HUES48 (cell line): ENCODE results near the gene EXOC4.

ENCODE experiments used
- H3K27ac ChIP-seq: one replicate; pipeline ENCODE4 v1.7.0; 2013; ENCODE audit warnings: low read depth, low read length, inconsistent platforms
- H3K27me3 ChIP-seq: 2 replicates; pipeline ENCODE4 v1.6.1; 2013; ENCODE audit warnings: mild to moderate bottlenecking, low read length; ENCODE audit not compliant: control insufficient read depth, insufficient read depth
- H3K36me3 ChIP-seq: 2 replicates; pipeline ENCODE4 v1.6.1; 2013; ENCODE audit warnings: low read length; ENCODE audit not compliant: control insufficient read depth, insufficient read depth
- H3K4me1 ChIP-seq: 2 replicates; pipeline ENCODE4 v1.6.1; 2013; ENCODE audit warnings: mild to moderate bottlenecking, low read length; ENCODE audit not compliant: control insufficient read depth, insufficient read depth
- H3K4me3 ChIP-seq: 2 replicates; pipeline ENCODE4 v1.5.1; 2013; ENCODE audit warnings: mild to moderate bottlenecking, low read depth, low read length
- H3K9ac ChIP-seq: 2 replicates; pipeline ENCODE4 v1.6.1; 2013; ENCODE audit warnings: mild to moderate bottlenecking, low read depth, low read length, moderate library complexity
- H3K9me3 ChIP-seq: 2 replicates; pipeline ENCODE4 v1.6.1; 2013; ENCODE audit warnings: low read length; ENCODE audit not compliant: control insufficient read depth, insufficient read depth

Gene EXOC4

DNA sequence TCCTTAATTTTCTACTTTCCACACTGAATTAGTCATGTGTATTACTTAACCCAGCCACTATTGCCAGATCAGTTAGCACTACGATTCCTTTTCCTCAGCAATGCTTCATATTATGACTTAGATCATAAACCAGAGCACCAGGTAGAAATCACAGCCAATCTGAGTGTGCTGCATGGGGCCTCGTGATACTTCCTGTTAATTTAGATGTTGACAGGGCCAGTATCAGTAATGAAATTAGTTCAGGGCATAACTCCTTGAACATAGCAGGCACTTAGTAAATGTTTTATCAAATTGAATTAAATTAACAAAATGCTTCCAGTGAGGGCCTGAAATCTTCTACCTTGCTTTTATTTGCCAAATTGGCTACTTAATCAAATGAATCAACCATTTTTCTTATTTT is 705.0 kb downstream of the EXOC4 start:
- no peak overlapping the region for H3K4me3 ChIP-seq
- H3K27ac ChIP-seq, result no peak overlapping the region
- no peaks in the 10 kb centered on the region for H3K36me3 ChIP-seq
- H3K4me1 ChIP-seq, result no peaks in the 10 kb centered on the region
- H3K9me3 ChIP-seq, result peaks cover 18% of the 10 kb centered on the region
- no peak overlapping the region for H3K9ac ChIP-seq
- no peaks in the 10 kb centered on the region for H3K27me3 ChIP-seq

DNA sequence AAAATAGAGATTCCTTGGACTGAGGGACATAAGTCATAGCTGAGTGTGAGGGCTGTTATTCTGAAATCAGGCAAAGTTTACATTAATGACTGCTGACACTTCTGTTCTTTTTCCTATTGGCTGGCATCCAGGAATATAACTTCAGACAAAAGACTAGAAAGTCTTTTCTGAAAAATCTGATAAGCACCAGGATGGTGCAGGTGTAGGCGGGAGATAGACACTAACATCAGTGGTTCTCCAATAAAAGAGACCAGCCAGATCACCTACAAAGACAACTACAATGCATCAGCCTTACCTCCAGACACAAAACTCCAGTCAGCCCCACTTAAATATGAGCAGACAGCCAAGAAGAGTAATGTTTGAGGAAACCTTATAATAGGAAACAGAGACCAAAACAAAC is 705.9 kb downstream of the EXOC4 start:
- Histone ChIP-seq H3K9me3 (peaks cover 18% of the 10 kb centered on the region), H3K9ac (no peak overlapping the region), H3K4me3 (no peak overlapping the region), H3K36me3 (no peaks in the 10 kb centered on the region), H3K4me1 (no peaks in the 10 kb centered on the region), H3K27ac (no peak overlapping the region), H3K27me3 (no peaks in the 10 kb centered on the region)

GRCh38 chr7:133959505-133959904 is 706.6 kb downstream of the EXOC4 start:
- Histone ChIP-seq H3K27ac (no peak overlapping the region), H3K27me3 (no peaks in the 10 kb centered on the region), H3K4me1 (no peaks in the 10 kb centered on the region), H3K9ac (no peak overlapping the region), H3K36me3 (no peaks in the 10 kb centered on the region), H3K4me3 (no peak overlapping the region), H3K9me3 (peaks cover 12% of the 10 kb centered on the region; the same call in 1 of the 2 replicates)

- Histone ChIP-seq H3K27ac (no peak overlapping the region), H3K9ac (no peak overlapping the region), H3K36me3 (no peaks in the 10 kb centered on the region), H3K27me3 (no peaks in the 10 kb centered on the region), H3K4me3 (no peak overlapping the region), H3K9me3 (no peaks in the 10 kb centered on the region), H3K4me1 (no peaks in the 10 kb centered on the region)
Measured at GRCh38 chr7:133961724-133962123, 708.8 kb downstream of the EXOC4 start.

- no peaks in the 10 kb centered on the region for H3K4me1 ChIP-seq
- H3K36me3 ChIP-seq, result no peaks in the 10 kb centered on the region
- H3K9ac ChIP-seq, result no peak overlapping the region
Measured at GRCh38 chr7:133962646-133963045, 709.8 kb downstream of the EXOC4 start.

GRCh38 chr7:133963629-133964028 is 710.8 kb downstream of the EXOC4 start:
- Histone ChIP-seq H3K4me3 (no peak overlapping the region), H3K9me3 (no peaks in the 10 kb centered on the region), H3K27ac (no peak overlapping the region), H3K9ac (no peak overlapping the region), H3K4me1 (no peaks in the 10 kb centered on the region), H3K36me3 (no peaks in the 10 kb centered on the region), H3K27me3 (no peaks in the 10 kb centered on the region)

More at GRCh38 chr7:133962646-133963045, 709.8 kb downstream of the EXOC4 start:
- Histone ChIP-seq H3K4me3 (no peak overlapping the region), H3K9me3 (no peaks in the 10 kb centered on the region), H3K27me3 (no peaks in the 10 kb centered on the region), H3K27ac (no peak overlapping the region)

DNA sequence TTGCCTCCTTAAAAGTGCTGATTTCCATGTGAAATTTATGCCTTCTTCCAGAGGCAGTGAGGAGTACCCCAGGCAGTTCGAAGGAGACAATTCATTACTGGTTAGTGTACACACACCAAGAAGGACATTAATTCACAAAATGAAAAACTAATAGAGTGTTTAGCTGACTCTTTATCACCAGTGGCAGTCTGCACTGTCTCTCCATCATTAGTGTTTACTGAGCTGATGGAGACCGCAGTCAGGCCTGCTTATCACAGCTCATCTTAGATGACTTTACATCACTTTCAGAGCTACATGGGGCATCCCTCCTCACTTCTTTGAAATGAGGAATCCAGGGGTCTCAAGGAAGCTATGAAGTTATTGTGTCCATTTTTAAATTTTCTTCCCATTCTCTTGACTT is 718.7 kb downstream of the EXOC4 start:
- Histone ChIP-seq H3K27ac (no peak overlapping the region), H3K9ac (no peak overlapping the region), H3K36me3 (no peaks in the 10 kb centered on the region), H3K4me1 (no peaks in the 10 kb centered on the region), H3K27me3 (no peaks in the 10 kb centered on the region), H3K9me3 (peaks cover 3% of the 10 kb centered on the region; the same call in 1 of the 2 replicates), H3K4me3 (no peak overlapping the region)

DNA sequence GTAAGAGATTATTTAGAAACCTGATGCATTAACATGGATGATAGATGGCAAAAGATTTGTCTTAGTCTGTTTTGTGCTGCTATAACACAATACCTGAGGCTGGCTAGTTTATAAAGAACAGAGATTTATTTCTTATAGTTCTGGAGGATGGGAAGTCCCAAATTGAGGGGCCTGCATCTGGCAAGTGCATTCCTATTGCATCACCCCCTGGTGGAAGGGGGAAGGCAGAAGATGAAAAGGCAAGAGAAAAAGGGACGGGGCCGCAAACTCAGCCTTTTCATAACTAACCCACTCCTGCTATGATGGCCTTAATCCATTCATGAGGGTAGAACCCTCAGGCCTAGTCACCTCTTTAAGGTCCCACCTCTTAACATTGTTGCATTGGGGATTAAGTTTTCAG is 720.8 kb downstream of the EXOC4 start:
- Histone ChIP-seq H3K27me3 (no peaks in the 10 kb centered on the region), H3K4me3 (no peak overlapping the region), H3K9me3 (peaks cover 3% of the 10 kb centered on the region; the same call in 1 of the 2 replicates), H3K9ac (no peak overlapping the region), H3K36me3 (no peaks in the 10 kb centered on the region), H3K27ac (no peak overlapping the region), H3K4me1 (peaks cover 13% of the 10 kb centered on the region)

DNA sequence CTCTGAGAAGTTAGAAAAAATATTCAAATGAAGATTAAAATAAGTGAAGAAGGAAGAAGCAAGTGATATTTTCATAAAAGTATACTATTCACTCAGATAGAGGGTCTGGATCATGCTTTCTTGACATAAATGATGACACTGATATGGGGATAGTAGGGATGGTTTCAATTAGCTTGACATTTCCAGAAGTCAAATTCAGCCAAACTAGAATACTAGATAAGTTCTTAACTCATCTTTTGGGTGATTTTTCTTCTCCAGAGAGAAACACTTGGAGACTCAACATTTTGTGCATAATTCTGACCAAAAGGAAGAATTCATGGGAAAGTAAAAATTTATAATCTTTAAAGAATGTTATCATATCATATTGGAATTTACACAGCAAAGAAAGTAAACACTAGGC is 722.3 kb downstream of the EXOC4 start:
- peaks cover 14% of the 10 kb centered on the region for H3K4me1 ChIP-seq
- H3K9ac ChIP-seq, result no peak overlapping the region
- H3K36me3 ChIP-seq, result no peaks in the 10 kb centered on the region
- H3K9me3 ChIP-seq, result no peaks in the 10 kb centered on the region
- no peak overlapping the region for H3K4me3 ChIP-seq
- H3K27ac ChIP-seq, result no peak overlapping the region
- H3K27me3 ChIP-seq, result no peaks in the 10 kb centered on the region

DNA sequence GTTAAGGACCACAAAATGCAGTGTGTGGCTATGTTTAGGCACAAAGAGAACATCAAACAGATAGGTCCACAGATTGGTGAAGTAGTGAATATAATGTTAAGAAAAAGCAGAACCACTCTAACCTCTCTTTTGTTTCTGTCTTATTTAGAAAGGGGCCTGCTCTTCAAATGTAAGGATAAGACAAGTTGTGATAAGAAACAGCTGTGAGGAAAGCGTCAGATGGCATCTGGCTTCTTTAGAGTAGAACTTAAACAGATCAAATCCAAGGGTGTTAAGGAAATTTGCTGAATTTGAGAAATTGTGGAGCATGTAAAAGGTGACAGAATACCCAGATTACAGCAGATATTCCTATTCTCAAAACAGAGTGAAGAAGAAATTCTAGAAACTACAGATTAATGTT is 723.3 kb downstream of the EXOC4 start:
- H3K9ac ChIP-seq, result no peak overlapping the region
- peaks cover 14% of the 10 kb centered on the region for H3K4me1 ChIP-seq
- no peaks in the 10 kb centered on the region for H3K36me3 ChIP-seq
- H3K4me3 ChIP-seq, result no peak overlapping the region
- no peaks in the 10 kb centered on the region for H3K27me3 ChIP-seq
- H3K9me3 ChIP-seq, result no peaks in the 10 kb centered on the region
- H3K27ac ChIP-seq, result no peak overlapping the region

- Histone ChIP-seq H3K4me3 (no peak overlapping the region), H3K27ac (no peak overlapping the region), H3K9ac (no peak overlapping the region)
Measured at GRCh38 chr7:133977409-133978274, 724.8 kb downstream of the EXOC4 start.

More at GRCh38 chr7:133977409-133978274, 724.8 kb downstream of the EXOC4 start:
- Histone ChIP-seq H3K4me1 (peaks cover 14% of the 10 kb centered on the region), H3K9me3 (no peaks in the 10 kb centered on the region), H3K27me3 (no peaks in the 10 kb centered on the region), H3K36me3 (no peaks in the 10 kb centered on the region)
